HepG2 (cell line): Measurements from ENCODE around the gene UCN. TPM values are rescaled to one million over a fixed set of nuclear protein-coding genes. Genes with fewer than 3 reads are reported as not detected.

Experiments
- ATF7 ChIP-seq, 2 experiments: fragments of 450-650 bp in 1 of 2; sonication (generic) in 1 of 2; formaldehyde crosslinking in 1 of 2; IDR thresholded peaks; 2 replicates each; pipeline versions ENCODE4 v1.4.0 to v1.6.1; 2016 to 2020; ENCODE audit warnings: antibody characterized with exemption in 1 of 2, mild to moderate bottlenecking in 1 of 2, missing genetic modification reagents in 1 of 2
- CEBPB ChIP-seq: IDR thresholded peaks from 2 replicates; pipeline ENCODE4 v1.6.1; 2011; ENCODE audit warnings: low read depth, low read length, improper control_type of control experiment, borderline replicate concordance
- ELF1 ChIP-seq: sonication (generic); formaldehyde crosslinking; IDR thresholded peaks from 2 replicates; pipeline ENCODE4 v1.4.0; 2020; ENCODE audit warnings: missing genetic modification reagents
- ERF ChIP-seq: IDR thresholded peaks from 2 replicates; pipeline ENCODE4 v1.6.1; 2018; ENCODE audit warnings: missing biosample characterization, missing genetic modification reagents
- FOSL1 ChIP-seq: sonication (generic); formaldehyde crosslinking; IDR thresholded peaks from 2 replicates; pipeline ENCODE4 v1.9.0; 2021; ENCODE audit warnings: missing genetic modification reagents, borderline replicate concordance
- HHEX ChIP-seq: IDR thresholded peaks from 2 replicates; pipeline ENCODE4 v1.6.1; 2016; ENCODE audit warnings: control low read depth
- IRF1 ChIP-seq: sonication (generic); formaldehyde crosslinking; IDR thresholded peaks from 2 replicates; pipeline ENCODE4 v1.4.0; 2020; ENCODE audit warnings: low read depth, mild to moderate bottlenecking, missing genetic modification reagents
- MIER3 ChIP-seq: IDR thresholded peaks from 2 replicates; pipeline ENCODE4 v1.6.1; 2016; ENCODE audit warnings: missing compliant biosample characterization, borderline replicate concordance
- MLLT10 ChIP-seq: sonication (generic); formaldehyde crosslinking; IDR thresholded peaks from 2 replicates; pipeline ENCODE4 v1.4.0; 2020; ENCODE audit warnings: missing genetic modification reagents
- NFE2 ChIP-seq: sonication (generic); formaldehyde crosslinking; IDR thresholded peaks from 2 replicates; pipeline ENCODE4 v1.4.0; 2020; ENCODE audit warnings: missing genetic modification reagents
- PAWR ChIP-seq: sonication (generic); formaldehyde crosslinking; IDR thresholded peaks from 2 replicates; pipeline ENCODE4 v1.4.0; 2020; ENCODE audit warnings: missing genetic modification reagents, mild to moderate bottlenecking, borderline replicate concordance
- PTBP1 ChIP-seq: fragments of 200-400 bp; formaldehyde crosslinking; IDR thresholded peaks from 2 replicates; pipeline ENCODE4 v1.6.1; 2018; ENCODE audit warnings: low read length, low read depth; ENCODE audit not compliant: poor library complexity, severe bottlenecking
- RORA ChIP-seq: sonication (generic); formaldehyde crosslinking; IDR thresholded peaks from 2 replicates; pipeline ENCODE4 v1.5.0; 2020; ENCODE audit warnings: mild to moderate bottlenecking, missing genetic modification reagents, moderate library complexity
- SRF ChIP-seq: IDR thresholded peaks from 2 replicates; pipeline ENCODE4 v1.6.1; 2011; ENCODE audit warnings: mild to moderate bottlenecking, low read depth, low read length, moderate library complexity
- SUZ12 ChIP-seq: fragments of 150-350 bp; IDR thresholded peaks from 2 replicates; pipeline ENCODE4 v1.6.1; 2014; ENCODE audit warnings: low read depth, low read length
- ZNF101 ChIP-seq: sonication (generic); formaldehyde crosslinking; IDR thresholded peaks from 2 replicates; pipeline ENCODE4 v1.4.0; 2020; ENCODE audit warnings: mild to moderate bottlenecking, low read depth, missing genetic modification reagents, borderline replicate concordance
- ZNF124 ChIP-seq: sonication (generic); formaldehyde crosslinking; IDR thresholded peaks from 2 replicates; pipeline ENCODE4 v1.4.0; 2020; ENCODE audit warnings: missing genetic modification reagents
- ZNF17 ChIP-seq: sonication (generic); formaldehyde crosslinking; IDR thresholded peaks from 2 replicates; pipeline ENCODE4 v1.5.0; 2020; ENCODE audit warnings: mild to moderate bottlenecking, missing genetic modification reagents
- ZNF496 ChIP-seq: sonication (generic); formaldehyde crosslinking; IDR thresholded peaks from 2 replicates; pipeline ENCODE4 v1.8.1; 2023; ENCODE audit warnings: mild to moderate bottlenecking, moderate library complexity, missing genetic modification reagents; ENCODE audit not compliant: insufficient replicate concordance
- ZNF550 ChIP-seq: sonication (generic); formaldehyde crosslinking; IDR thresholded peaks from 2 replicates; pipeline ENCODE4 v1.4.0; 2020; ENCODE audit warnings: mild to moderate bottlenecking, missing genetic modification reagents, borderline replicate concordance
- ZNF678 ChIP-seq: sonication (generic); formaldehyde crosslinking; IDR thresholded peaks from 2 replicates; pipeline ENCODE4 v1.4.0; 2020; ENCODE audit warnings: mild to moderate bottlenecking, missing genetic modification reagents
- ZNF724P ChIP-seq: sonication (generic); formaldehyde crosslinking; IDR thresholded peaks from 2 replicates; pipeline ENCODE4 v1.8.0; 2022; ENCODE audit warnings: missing genetic modification reagents, borderline replicate concordance
- ZSCAN25 ChIP-seq: sonication (generic); formaldehyde crosslinking; IDR thresholded peaks from 2 replicates; pipeline ENCODE4 v1.8.0; 2022; ENCODE audit warnings: mild to moderate bottlenecking, missing genetic modification reagents
- ZZZ3 ChIP-seq: sonication (generic); formaldehyde crosslinking; IDR thresholded peaks from 2 replicates; pipeline ENCODE4 v1.4.0; 2020; ENCODE audit warnings: missing genetic modification reagents, mild to moderate bottlenecking, borderline replicate concordance
- polyA plus RNA-seq, 8 experiments: library from polyadenylated mRNA; depleted of rRNA in 3 of 8; stranded (reverse) in 7 of 8; unstranded in 1 of 8; fragments of >200 nt; fragmentation: Illumina TruSeq in 4 of 8; extraction: Trizol in 4 of 8; gene quantifications; 2 replicates each; pipeline versions ENCODE4 v1.2.1 to v1.2.3, GENCODE V29; 2011 to 2016; ENCODE audit warnings: low read depth in 4 of 8, missing spikeins in 1 of 8, mixed read lengths in 1 of 8; ENCODE audit not compliant: insufficient read depth in 1 of 8
- total RNA-seq, 5 experiments: library from RNA; depleted of rRNA; stranded (reverse); fragments of >200 nt; fragmentation: Illumina TruSeq; extraction: Trizol; gene quantifications; 2 replicates each; pipeline ENCODE4 v1.2.3, GENCODE V29; 2016; ENCODE audit warnings: low read depth in 1 of 5
- TF ChIP-seq, protein P1 (sequence below): IDR thresholded peaks from 2 replicates; pipeline ENCODE4 v1.6.1; 2016; ENCODE audit warnings: mild to moderate bottlenecking
- TF ChIP-seq, protein P2 (sequence below): sonication (generic); formaldehyde crosslinking; IDR thresholded peaks from 2 replicates; pipeline ENCODE4 v1.8.0; 2022; ENCODE audit warnings: missing genetic modification reagents, low read depth, mild to moderate bottlenecking, borderline replicate concordance

Gene UCN
- total and polyA plus RNA-seq, 2 of the 13 experiments (the other 11 are each of a cell fraction or from before 2014, with no cell fraction given), result 1.2 to 2.3 TPM

GRCh38 chr2:27356382-27357181 lies 48.3 kb upstream of the UCN start, which contains the start of gene GTF3C2 (continued):
- TF ChIP-seq FOSL1 (CRISPR knock-in tag), result 0 out of 2 replicates have a peak, but pooled peaks have one; percentile 8
- TF ChIP-seq, protein P1, sequence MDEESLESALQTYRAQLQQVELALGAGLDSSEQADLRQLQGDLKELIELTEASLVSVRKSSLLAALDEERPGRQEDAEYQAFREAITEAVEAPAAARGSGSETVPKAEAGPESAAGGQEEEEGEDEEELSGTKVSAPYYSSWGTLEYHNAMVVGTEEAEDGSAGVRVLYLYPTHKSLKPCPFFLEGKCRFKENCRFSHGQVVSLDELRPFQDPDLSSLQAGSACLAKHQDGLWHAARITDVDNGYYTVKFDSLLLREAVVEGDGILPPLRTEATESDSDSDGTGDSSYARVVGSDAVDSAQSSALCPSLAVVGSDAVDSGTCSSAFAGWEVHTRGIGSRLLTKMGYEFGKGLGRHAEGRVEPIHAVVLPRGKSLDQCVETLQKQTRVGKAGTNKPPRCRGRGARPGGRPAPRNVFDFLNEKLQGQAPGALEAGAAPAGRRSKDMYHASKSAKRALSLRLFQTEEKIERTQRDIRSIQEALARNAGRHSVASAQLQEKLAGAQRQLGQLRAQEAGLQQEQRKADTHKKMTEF, result peak; percentile 87
- TF ChIP-seq ZNF550, result peak; percentile 82; the same call in 1 of the 2 replicates
- peak; percentile 43; the same call in 1 of the 2 replicates for TF ChIP-seq ZSCAN25 (CRISPR knock-in tag)
- peak; percentile 85 for TF ChIP-seq ELF1 (CRISPR knock-in tag)
- TF ChIP-seq MLLT10 (CRISPR knock-in tag), result no peak
- TF ChIP-seq IRF1 (CRISPR knock-in tag), result 0 out of 2 replicates have a peak, but pooled peaks have one; percentile 69
- TF ChIP-seq ZNF496 (CRISPR knock-in tag), result no peak
- TF ChIP-seq ATF7 (IDR thresholded peaks at IDR 0.05), result peak; percentile 61
- no peak for TF ChIP-seq ATF7 (CRISPR knock-in tag; IDR thresholded peaks at IDR 0.05)
- peak; percentile 79; the same call in 1 of the 2 replicates for TF ChIP-seq ZNF124
- TF ChIP-seq ZZZ3, result peak; percentile 78; the same call in 1 of the 2 replicates
- TF ChIP-seq NFE2 (CRISPR knock-in tag), result no peak
- TF ChIP-seq ZNF17 (CRISPR knock-in tag), result no peak
- peak; percentile 54; the same call in 1 of the 2 replicates for TF ChIP-seq ERF
- TF ChIP-seq ZNF724P (CRISPR knock-in tag), result peak; percentile 69; the same call in 1 of the 2 replicates
- TF ChIP-seq CEBPB, result peak; percentile 84; the same call in 1 of the 2 replicates
- peak; percentile 75 for TF ChIP-seq ZNF678 (CRISPR knock-in tag)
- TF ChIP-seq, protein P2, sequence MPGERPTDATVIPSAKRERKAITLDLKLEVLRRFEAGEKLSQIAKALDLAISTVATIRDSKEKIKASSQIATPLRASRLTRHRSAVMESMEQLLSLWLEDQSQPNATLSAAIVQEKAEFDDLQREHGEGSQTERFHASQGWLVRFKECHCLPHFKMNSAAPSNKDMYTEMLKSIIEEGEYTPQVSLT (CRISPR knock-in tag), result no peak; the same call in 1 of the 2 replicates
- peak; percentile 57; the same call in 1 of the 2 replicates for TF ChIP-seq SUZ12
- TF ChIP-seq PAWR, result peak; percentile 96; the same call in 1 of the 2 replicates
- TF ChIP-seq ZNF101 (CRISPR knock-in tag), result no peak
- TF ChIP-seq MIER3 (CRISPR knock-in tag), result peak; percentile 21; the same call in 1 of the 2 replicates
- TF ChIP-seq RORA, result no peak
- no peak; the same call in none of the 2 replicates for TF ChIP-seq SRF
- peak; percentile 38; the same call in 1 of the 2 replicates for TF ChIP-seq HHEX (CRISPR knock-in tag)
- TF ChIP-seq PTBP1, result peak; percentile 96
